HFFc6 (cell line): ENCODE measurements around the gene RTN4R. TPM values are rescaled to one million over a fixed set of nuclear protein-coding genes. Genes with fewer than 3 reads are reported as not detected.

ENCODE experiments used
- DNase-seq: peaks from one replicate; pipeline ENCODE4 v3.0.0-alpha.2; 2018
- H3K27ac Mint-ChIP-seq: 2 replicates; pipeline ENCODE4 v1.8.0; 2020; ENCODE audit warnings: mild to moderate bottlenecking, mixed read lengths
- H3K27me3 Mint-ChIP-seq: 2 replicates; pipeline ENCODE4 v1.8.0; 2021; ENCODE audit warnings: mild to moderate bottlenecking, moderate library complexity, mixed read lengths; ENCODE audit not compliant: insufficient read depth
- H3K36me3 Mint-ChIP-seq: 2 replicates; pipeline ENCODE4 v1.8.0; 2021; ENCODE audit warnings: low read depth, mixed read lengths
- H3K4me1 Mint-ChIP-seq: 2 replicates; pipeline ENCODE4 v1.8.0; 2020; ENCODE audit warnings: low read depth, mixed read lengths
- H3K4me3 Mint-ChIP-seq: 2 replicates; pipeline ENCODE4 v1.8.0; 2020; ENCODE audit warnings: mild to moderate bottlenecking, moderate library complexity, mixed read lengths
- H3K9me3 Mint-ChIP-seq: 2 replicates; pipeline ENCODE4 v1.8.0; 2020; ENCODE audit warnings: mild to moderate bottlenecking, mixed read lengths
- total RNA-seq, 6 experiments: library from RNA; stranded (reverse); fragmentation: NEBNext Ultra II Directional; extraction: Animal tissue kit (Norgen Biotek cat#: 25700); gene quantifications; 2 replicates in 1 of 6; 3 replicates in 5 of 6; pipeline ENCODE4 v1.2.3, GENCODE V29; 2021
- TF ChIP-seq, protein P1 (sequence below): fragments of 200-600 bp; sonication (generic); IDR thresholded peaks from 2 replicates; pipeline ENCODE4 v1.5.0; 2021; ENCODE audit warnings: antibody characterized with exemption, mild to moderate bottlenecking

RTN4R gene
- total RNA-seq, 6 experiments from 2014 or later, result 0.14 to 0.85 (median 0.35) TPM

DNA sequence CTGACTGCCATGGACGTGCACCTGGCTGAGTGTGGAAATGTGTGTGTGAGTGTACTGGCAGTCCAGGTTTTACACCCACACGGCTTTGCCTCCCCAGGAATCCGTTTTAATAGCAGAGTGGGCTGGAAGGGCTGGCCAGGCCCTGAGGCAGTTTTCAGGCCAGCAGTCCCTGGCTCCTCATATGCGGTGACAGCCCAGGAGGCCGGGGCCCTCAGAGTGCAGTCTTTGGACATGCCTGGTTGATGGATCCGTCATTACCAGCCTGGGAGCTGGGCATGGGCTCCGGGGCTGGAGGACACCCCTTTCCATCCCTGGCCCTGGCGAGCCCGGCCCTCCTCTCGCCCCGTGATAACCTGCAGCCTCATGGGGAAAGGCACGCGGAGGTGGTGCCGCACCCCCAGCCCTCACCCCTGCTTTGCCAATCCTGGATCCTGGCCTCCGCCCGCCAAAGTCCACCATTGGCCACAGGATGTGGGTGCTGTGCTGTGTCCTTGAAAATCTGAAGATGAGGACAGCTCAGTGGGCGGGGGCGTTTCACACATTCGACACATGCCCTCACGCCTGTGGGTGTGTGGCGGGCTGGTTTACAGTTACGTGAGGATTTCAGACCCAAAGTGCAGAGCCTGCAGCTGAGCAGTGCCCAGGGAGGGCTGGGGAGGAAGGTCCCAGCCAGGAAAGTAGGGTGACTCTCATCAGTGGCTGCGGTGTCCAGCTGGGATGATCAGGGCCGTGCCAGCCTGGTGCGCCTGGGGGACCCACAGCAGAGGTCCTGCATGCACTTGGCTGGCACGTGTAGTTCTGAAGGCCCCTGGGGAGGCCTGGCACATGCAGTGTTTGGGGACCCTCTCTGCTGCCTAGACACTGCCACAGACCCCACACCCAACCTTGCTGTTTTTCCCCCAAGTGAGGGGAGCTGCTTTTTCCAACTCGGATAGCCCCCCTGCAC lies 55.1 kb downstream of the RTN4R start:
- Mint-ChIP-seq H3K4me3 (no peak overlapping the region), H3K27me3 (no peaks in the 10 kb centered on the region; the same call in none of the 2 replicates), H3K4me1 (no peaks in the 10 kb centered on the region), H3K27ac (no peak overlapping the region), H3K36me3 (no peaks in the 10 kb centered on the region), H3K9me3 (no peaks in the 10 kb centered on the region)
- DNase-seq, result no peak
- TF ChIP-seq, protein P1, sequence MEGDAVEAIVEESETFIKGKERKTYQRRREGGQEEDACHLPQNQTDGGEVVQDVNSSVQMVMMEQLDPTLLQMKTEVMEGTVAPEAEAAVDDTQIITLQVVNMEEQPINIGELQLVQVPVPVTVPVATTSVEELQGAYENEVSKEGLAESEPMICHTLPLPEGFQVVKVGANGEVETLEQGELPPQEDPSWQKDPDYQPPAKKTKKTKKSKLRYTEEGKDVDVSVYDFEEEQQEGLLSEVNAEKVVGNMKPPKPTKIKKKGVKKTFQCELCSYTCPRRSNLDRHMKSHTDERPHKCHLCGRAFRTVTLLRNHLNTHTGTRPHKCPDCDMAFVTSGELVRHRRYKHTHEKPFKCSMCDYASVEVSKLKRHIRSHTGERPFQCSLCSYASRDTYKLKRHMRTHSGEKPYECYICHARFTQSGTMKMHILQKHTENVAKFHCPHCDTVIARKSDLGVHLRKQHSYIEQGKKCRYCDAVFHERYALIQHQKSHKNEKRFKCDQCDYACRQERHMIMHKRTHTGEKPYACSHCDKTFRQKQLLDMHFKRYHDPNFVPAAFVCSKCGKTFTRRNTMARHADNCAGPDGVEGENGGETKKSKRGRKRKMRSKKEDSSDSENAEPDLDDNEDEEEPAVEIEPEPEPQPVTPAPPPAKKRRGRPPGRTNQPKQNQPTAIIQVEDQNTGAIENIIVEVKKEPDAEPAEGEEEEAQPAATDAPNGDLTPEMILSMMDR, result no peak

DNA sequence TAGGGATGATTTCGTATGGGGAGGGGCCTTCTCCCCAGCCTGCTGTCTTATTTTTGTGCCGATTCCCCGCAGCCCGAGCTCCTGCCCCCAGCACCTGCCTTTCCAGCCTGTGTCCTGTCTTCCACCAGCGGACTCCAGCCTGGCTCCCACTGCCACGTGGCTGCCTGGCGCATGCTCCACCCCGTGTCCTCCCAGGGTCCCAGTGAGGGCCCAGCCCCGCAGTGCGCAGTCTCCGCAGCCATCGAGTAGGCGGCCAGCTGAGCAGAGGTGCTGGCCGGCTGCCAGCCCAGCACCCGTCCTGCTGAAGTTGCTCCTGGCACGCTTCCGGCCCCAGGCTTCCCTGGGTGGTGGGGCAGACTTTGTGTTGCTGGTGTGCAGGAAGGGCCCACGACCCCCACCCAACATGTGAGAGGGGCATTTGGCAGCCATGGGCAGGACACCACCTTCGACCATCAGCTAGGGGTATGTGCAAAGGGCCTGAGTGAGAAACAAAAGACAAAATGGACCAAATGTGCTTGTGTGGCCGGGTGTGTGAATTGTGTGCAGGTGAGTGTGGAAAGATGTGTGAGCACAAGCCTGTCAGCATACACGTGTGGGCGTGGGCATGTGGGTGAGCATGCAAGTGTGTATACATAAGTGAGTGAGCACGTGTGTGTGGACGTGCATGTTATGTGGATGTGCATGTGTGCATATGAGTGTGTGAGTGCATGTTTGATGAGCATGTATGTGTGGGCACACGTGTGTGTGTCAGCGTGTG lies 55.9 kb downstream of the RTN4R start:
- no peaks in the 10 kb centered on the region for H3K9me3 Mint-ChIP-seq
- DNase-seq, result no peak
- H3K4me3 Mint-ChIP-seq, result no peak overlapping the region
- TF ChIP-seq, protein P1, result no peak
- no peaks in the 10 kb centered on the region for H3K36me3 Mint-ChIP-seq
- H3K27ac Mint-ChIP-seq, result no peak overlapping the region
- no peaks in the 10 kb centered on the region; the same call in none of the 2 replicates for H3K27me3 Mint-ChIP-seq
- no peaks in the 10 kb centered on the region for H3K4me1 Mint-ChIP-seq

DNA sequence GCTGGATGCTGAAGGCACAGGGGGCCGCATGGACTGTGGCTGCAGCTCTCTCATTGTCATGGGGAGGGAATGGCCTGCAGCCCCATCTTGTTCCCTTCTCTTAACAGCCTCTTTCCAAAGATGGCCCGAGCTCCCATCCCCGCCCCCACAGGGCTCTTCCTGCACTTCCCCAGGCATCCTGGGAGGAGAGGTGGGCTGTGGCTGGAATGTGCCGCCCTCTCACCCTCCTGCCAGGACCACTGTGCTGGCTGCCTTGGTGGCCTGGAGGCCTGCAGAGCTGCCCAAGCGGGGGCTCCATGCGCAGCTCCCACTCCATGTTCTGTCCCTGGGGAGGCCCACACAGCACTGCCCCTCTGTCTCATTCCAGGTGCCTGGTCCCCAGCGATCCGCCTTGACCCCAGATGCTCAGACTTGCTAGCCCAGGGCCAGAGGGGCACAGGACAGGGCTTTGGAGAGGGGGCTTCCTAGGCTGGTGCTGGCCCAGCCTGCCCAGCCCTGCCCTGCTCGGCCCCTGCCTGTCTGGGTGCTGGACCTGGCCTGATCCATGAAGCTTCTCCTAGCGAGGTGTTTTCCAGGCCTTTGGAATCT lies 56.6 kb downstream of the RTN4R start:
- no peak for DNase-seq
- no peak overlapping the region for H3K27ac Mint-ChIP-seq
- no peaks in the 10 kb centered on the region; the same call in none of the 2 replicates for H3K27me3 Mint-ChIP-seq
- H3K36me3 Mint-ChIP-seq, result no peaks in the 10 kb centered on the region
- H3K9me3 Mint-ChIP-seq, result no peaks in the 10 kb centered on the region
- TF ChIP-seq, protein P1, result no peak
- no peaks in the 10 kb centered on the region for H3K4me1 Mint-ChIP-seq
- H3K4me3 Mint-ChIP-seq, result no peak overlapping the region

DNA sequence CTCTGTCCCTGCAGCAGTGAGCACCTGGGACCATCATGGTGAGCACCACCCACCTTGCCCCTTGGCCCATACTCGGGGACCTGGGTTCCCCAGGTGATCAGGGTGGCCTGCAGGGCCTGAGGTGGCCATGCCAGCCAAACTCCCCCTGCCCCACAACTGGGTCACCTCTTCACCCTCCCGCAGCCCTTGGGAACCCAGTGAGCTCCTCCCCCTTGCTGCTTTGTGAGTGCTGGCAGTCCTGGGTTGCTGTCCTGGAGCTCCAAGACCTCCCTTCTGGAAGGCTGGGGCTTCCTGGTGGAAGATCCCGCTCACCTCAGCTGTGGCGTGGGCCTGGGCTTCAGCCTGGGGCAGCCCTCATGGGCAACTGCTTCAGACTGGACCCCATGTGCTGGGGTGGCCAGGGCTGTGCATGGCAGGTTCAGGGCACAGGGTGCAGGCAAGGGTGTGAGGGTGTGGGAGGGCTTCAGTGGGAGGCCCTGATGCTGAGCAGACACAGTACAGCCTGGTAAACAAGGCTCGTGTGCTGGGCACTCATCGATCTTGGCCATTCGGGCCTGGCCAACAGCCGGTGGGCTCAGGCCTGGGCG lies 57.6 kb downstream of the RTN4R start:
- Mint-ChIP-seq H3K27ac (no peak overlapping the region), H3K4me1 (peaks cover 8% of the 10 kb centered on the region), H3K9me3 (no peaks in the 10 kb centered on the region), H3K27me3 (no peaks in the 10 kb centered on the region; the same call in none of the 2 replicates), H3K36me3 (no peaks in the 10 kb centered on the region), H3K4me3 (no peak overlapping the region)
- DNase-seq, result no peak
- TF ChIP-seq, protein P1, result no peak

DNA sequence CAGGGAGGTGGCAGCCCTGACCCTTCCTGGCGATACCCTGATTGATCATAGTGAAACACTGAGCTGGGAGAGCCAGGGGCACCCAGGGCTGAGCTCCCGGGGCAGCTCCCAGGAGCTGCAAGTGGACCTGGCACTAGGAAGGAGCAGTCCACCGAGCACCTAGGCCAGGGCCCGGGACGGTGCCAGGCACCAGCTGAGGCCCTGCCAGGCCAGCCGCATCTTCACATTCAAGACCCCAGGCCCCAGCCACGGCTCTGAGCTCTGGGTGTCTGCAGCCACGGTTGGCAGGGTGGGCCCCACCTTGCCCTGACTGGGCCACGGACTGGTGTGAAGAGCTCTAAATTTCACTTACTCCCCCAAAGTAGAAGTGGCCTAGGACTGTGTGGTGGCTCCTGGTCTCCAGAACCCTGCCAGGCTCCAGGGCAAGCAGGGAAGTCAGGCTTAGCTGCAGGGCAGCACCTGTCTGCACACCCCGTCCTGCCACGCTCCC lies 58.3 kb downstream of the RTN4R start:
- H3K4me1 Mint-ChIP-seq, result peaks cover 9% of the 10 kb centered on the region

More for the DNA sequence above, 58.3 kb downstream of the RTN4R start:
- no peak for DNase-seq
- H3K27ac Mint-ChIP-seq, result no peak overlapping the region
- H3K9me3 Mint-ChIP-seq, result no peaks in the 10 kb centered on the region
- TF ChIP-seq, protein P1, result no peak
- H3K27me3 Mint-ChIP-seq, result no peaks in the 10 kb centered on the region; the same call in none of the 2 replicates
- no peak overlapping the region for H3K4me3 Mint-ChIP-seq
- no peaks in the 10 kb centered on the region for H3K36me3 Mint-ChIP-seq
